ENCODE measurements around the gene PRKN.

DNA sequence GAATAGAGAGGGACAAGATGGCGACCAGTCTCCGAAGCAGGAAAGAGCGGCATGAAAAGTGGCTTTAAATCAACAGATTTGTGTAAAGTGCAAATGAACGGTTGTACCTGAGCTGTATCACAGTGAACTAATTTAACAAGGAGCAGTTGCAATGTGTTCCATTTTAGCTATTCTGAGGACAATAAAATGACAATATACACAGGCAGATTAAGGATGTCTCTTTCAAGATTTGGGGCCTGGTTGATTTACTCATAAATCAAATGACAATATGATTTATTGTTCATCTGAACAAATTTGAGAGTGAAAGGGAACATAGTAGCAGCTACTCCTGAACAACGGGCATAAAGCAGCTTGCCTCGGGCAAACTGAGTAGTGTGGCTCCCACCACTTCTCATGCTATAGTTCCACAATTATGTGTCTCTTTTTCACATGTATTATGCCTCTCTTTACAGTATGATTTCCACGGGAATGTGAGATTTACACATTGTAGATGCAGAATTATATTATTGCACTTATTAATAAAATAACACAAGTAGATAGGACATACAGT lies 1249.6 kb downstream of the PRKN start:
- TF ChIP-seq, protein P1, sequence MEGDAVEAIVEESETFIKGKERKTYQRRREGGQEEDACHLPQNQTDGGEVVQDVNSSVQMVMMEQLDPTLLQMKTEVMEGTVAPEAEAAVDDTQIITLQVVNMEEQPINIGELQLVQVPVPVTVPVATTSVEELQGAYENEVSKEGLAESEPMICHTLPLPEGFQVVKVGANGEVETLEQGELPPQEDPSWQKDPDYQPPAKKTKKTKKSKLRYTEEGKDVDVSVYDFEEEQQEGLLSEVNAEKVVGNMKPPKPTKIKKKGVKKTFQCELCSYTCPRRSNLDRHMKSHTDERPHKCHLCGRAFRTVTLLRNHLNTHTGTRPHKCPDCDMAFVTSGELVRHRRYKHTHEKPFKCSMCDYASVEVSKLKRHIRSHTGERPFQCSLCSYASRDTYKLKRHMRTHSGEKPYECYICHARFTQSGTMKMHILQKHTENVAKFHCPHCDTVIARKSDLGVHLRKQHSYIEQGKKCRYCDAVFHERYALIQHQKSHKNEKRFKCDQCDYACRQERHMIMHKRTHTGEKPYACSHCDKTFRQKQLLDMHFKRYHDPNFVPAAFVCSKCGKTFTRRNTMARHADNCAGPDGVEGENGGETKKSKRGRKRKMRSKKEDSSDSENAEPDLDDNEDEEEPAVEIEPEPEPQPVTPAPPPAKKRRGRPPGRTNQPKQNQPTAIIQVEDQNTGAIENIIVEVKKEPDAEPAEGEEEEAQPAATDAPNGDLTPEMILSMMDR (IDR thresholded peaks at IDR 0.05): no peak
- no peak for TF ChIP-seq POLR2A (IDR thresholded peaks at IDR 0.05)

All from thyroid gland (tissue), 4 donors.